NCI-H748 (cell line): ENCODE results near the gene RBM10.

ENCODE experiments used
- DNase-seq: peaks from one replicate; lab custom pipeline; 2025; ENCODE audit not compliant: unreplicated experiment; lab: John Stamatoyannopoulos, UW

Gene RBM10

DNA sequence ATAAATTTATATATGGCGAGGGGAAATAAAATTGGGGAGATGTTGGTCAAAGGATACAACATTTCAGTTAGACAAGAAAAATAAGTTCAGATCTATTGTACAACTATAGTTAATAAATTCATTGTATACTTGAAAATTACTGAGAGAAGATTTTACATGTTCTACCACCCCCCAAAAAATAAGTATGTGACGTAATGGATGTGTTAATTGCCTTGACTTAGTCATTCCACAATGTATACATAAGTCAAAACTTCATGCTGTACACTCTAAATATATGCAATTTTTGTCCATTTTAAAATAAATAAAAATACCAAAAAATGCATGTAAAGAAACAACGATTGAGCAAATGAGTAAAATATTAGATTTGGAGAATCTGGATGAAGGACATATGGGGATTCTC lies 89.6 kb downstream of the RBM10 start:
- no peak for DNase-seq

DNA sequence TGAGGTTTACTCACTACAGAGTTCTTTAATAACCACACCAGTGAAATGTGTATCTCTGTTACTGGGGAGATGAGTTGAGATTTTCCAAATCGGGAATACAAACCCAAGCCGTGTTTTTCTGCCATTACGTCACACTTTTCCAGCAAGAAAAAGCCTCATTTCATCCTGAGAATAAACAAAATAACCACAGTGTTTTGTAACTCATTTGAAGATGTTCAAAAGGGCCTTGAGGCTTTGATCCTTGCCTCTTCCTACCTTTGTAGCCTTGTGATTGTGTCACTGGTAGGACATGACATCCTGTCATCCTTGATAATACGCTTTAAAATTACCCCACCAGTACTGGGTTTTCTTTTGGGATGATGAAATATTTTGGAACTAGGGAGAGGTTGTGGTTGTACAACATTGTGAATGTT lies 90.7 kb downstream of the RBM10 start:
- DNase-seq, result no peak
